Heart right ventricle (tissue), 16 donors: ENCODE measurements around the gene THSD4. TPM values are rescaled to one million over a fixed set of nuclear protein-coding genes. Genes with fewer than 3 reads are reported as not detected.

Experiments
- ATAC-seq, 8 donors: fragments of 200-7000 bp; cut with Tn5 transposase; one replicate each; pipeline ENCODE4 v1.9.1; 2020; ENCODE audit warnings: mild to moderate bottlenecking in 8 of 8, moderate library complexity in 8 of 8, moderate number of reproducible peaks in 1 of 8
- DNase-seq, 2 donors: peaks; one replicate each; pipeline ENCODE4 v3.0.0-alpha.2; 2020
- H3K27ac ChIP-seq, 10 donors: fragments of 200-600 bp; sonication (generic) in 2 of 10; one replicate each; pipeline versions ENCODE4 v1.5.0 to v1.8.0; 2020 to 2022; ENCODE audit warnings: mild to moderate bottlenecking in 3 of 10
- H3K27me3 ChIP-seq, 7 donors: fragments of 200-600 bp; one replicate each; pipeline ENCODE4 v1.8.0; 2021 to 2022; ENCODE audit warnings: mild to moderate bottlenecking in 2 of 7
- H3K36me3 ChIP-seq, 9 donors: fragments of 200-600 bp; sonication (generic) in 1 of 9; one replicate each; pipeline versions ENCODE4 v1.5.0 to v1.8.0; 2020 to 2022; ENCODE audit warnings: mild to moderate bottlenecking in 2 of 9
- H3K4me1 ChIP-seq, 9 donors: fragments of 200-600 bp; sonication (generic) in 1 of 9; one replicate each; pipeline versions ENCODE4 v1.5.0 to v1.8.0; 2020 to 2022; ENCODE audit warnings: mild to moderate bottlenecking in 4 of 9
- H3K4me3 ChIP-seq, 10 donors: fragments of 200-600 bp; sonication (generic) in 2 of 10; one replicate each; pipeline versions ENCODE4 v1.5.0 to v1.8.0; 2020 to 2022; ENCODE audit warnings: mild to moderate bottlenecking in 7 of 10, moderate library complexity in 2 of 10
- H3K9me3 ChIP-seq, 11 donors: fragments of 200-600 bp in 10 of 11; sonication (generic) in 2 of 11; one replicate each; pipeline versions ENCODE4 v1.5.0 to v1.8.0; 2013 to 2022; ENCODE audit warnings: mild to moderate bottlenecking in 2 of 11, control low read depth in 1 of 11, moderate library complexity in 1 of 11
- WGBS, 2 donors: extraction: QIAGEN DNeasy Blood & Tissue Kit; methylation state at CpG; one replicate each; pipeline ENCODE4 v1.1.7; 2013; ENCODE audit warnings: inconsistent platforms in 1 of 2; 5-methylcytosine and 5-hydroxymethylcytosine counted together
- intact Hi-C, 10 donors: fragments of 100-400 bp; cut with DNase I; formaldehyde crosslinking; loops; one replicate each; pipeline versions ENCODE4 v1.11.1 to v1.14.2; 2022
- polyA plus RNA-seq, 2 donors: library from polyadenylated mRNA; stranded (reverse); fragments of 200-250 nt; gene quantifications; one replicate each; pipeline ENCODE4 v1.2.3, GENCODE V29; 2013
- total RNA-seq, 10 donors: library from RNA; stranded (reverse); fragmentation: NEBNext Ultra II Directional in 3 of 10; extraction: Animal tissue kit (Norgen Biotek cat#: 25700) in 3 of 10; gene quantifications; one replicate each; pipeline versions ENCODE4 v1.2.1 to v1.2.4, GENCODE V29; 2021 to 2023
- TF ChIP-seq, protein P1 (sequence below), 9 donors: fragments of 200-600 bp; sonication (generic) in 2 of 9; IDR thresholded peaks; one replicate each; pipeline versions ENCODE4 v1.5.0 to v1.8.0; 2021 to 2022; ENCODE audit warnings: antibody characterized with exemption in 9 of 9, mild to moderate bottlenecking in 5 of 9, moderate library complexity in 1 of 9
- donor health status: Arrhythmogenic right ventricular cardiomyopathy.
- donor health status: ischemic (EF 13 %, LVEDD 7.1; RV severe dilation, severe dysfunction).
- donor health status: healthy with polysubstance abuse.
- donor health status: DM: no; HTN: yes; CAD: no.
- donor health status: DM: no; HTN: no; CAD: no.
- donor health status: ischemic (EF 25% LVEDD 6.9; RV normal size, moderate dysfunction).
- donor health status: ischemic (EF 25% LVEDD 5.7; RV mildly dilated, moderate dysfunction).
- donor health status: healthy.
- donor health status: DM: yes; HTN: yes; CAD: no.
- donor health status: Ischemic cardiomyopathy.
- donor health status: ischemic (EF 35%, LVEDD 5.7; RV mildly dilated, moderate dysfunction).
- donor health status: nonischemic (EF 11% LVEDD 7.7; RV severe dilation, severe dysfunction).
- donor health status: DM: yes; HTN: yes; CAD: no.
- donor health status: PGD.
- donor health status: ischemic (EF 29% LVEDD 5.4; RV normal size, mild dysfunction).
- donor health status: nonischemic (EF 23%, LVEDD 6.1; RV moderate dilation, normal function).

Gene THSD4
- total and polyA plus RNA-seq, 12 donors = 20.8 to 212 (median 139) TPM

GRCh38 chr15:71747128-71748083 is 632.1 kb downstream of the THSD4 start:
- Histone ChIP-seq H3K36me3 (peaks cover 0 to 39% (median 0%) of the 10 kb centered on the region in 9 donors), H3K9me3 (no peaks in the 10 kb centered on the region), H3K4me1 (peaks cover 0 to 5% (median 0%) of the 10 kb centered on the region in 9 donors), H3K27me3 (no peaks in the 10 kb centered on the region), H3K27ac (no peak overlapping the region), H3K4me3 (no peak overlapping the region)
- no peak for DNase-seq
- peak in 1 of 8 donors; percentile 14 for ATAC-seq
- 76 to 86% methylated on average over 12 of the region's 12 CpGs for whole genome bisulfite sequencing, 2 donors
- intact Hi-C loops = loop anchor here in 4 of 10 donors (5.0 to 10.0 kb wide), 4 partner anchors 55 to 410 kb away; no protein-coding TSS in a partner anchor
- TF ChIP-seq, protein P1, sequence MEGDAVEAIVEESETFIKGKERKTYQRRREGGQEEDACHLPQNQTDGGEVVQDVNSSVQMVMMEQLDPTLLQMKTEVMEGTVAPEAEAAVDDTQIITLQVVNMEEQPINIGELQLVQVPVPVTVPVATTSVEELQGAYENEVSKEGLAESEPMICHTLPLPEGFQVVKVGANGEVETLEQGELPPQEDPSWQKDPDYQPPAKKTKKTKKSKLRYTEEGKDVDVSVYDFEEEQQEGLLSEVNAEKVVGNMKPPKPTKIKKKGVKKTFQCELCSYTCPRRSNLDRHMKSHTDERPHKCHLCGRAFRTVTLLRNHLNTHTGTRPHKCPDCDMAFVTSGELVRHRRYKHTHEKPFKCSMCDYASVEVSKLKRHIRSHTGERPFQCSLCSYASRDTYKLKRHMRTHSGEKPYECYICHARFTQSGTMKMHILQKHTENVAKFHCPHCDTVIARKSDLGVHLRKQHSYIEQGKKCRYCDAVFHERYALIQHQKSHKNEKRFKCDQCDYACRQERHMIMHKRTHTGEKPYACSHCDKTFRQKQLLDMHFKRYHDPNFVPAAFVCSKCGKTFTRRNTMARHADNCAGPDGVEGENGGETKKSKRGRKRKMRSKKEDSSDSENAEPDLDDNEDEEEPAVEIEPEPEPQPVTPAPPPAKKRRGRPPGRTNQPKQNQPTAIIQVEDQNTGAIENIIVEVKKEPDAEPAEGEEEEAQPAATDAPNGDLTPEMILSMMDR (IDR thresholded peaks at IDR 0.05) = no peak

GRCh38 chr15:71748293-71748718 is 633.0 kb downstream of the THSD4 start:
- no peaks in the 10 kb centered on the region for H3K9me3 ChIP-seq
- TF ChIP-seq, protein P1 (IDR thresholded peaks at IDR 0.05) = no peak
- H3K36me3 ChIP-seq = peaks cover 0 to 39% (median 0%) of the 10 kb centered on the region in 9 donors
- no peak for DNase-seq
- WGBS, 2 donors = 86 to 92% methylated on average over 16 of the region's 16 CpGs
- no peak overlapping the region for H3K27ac ChIP-seq
- no peaks in the 10 kb centered on the region for H3K27me3 ChIP-seq
- intact Hi-C loops = loop anchor here in 4 of 10 donors (5.0 to 10.0 kb wide), 4 partner anchors 54 to 409 kb away; no protein-coding TSS in a partner anchor
- H3K4me3 ChIP-seq = no peak overlapping the region
- peaks cover 0 to 8% (median 0%) of the 10 kb centered on the region in 9 donors for H3K4me1 ChIP-seq
- ATAC-seq = no peak

GRCh38 chr15:71749500-71749899 is 634.2 kb downstream of the THSD4 start:
- Histone ChIP-seq H3K27me3 (no peaks in the 10 kb centered on the region), H3K9me3 (peaks cover 0 to 2% (median 0%) of the 10 kb centered on the region in 11 donors), H3K4me1 (peaks cover 0 to 9% (median 0%) of the 10 kb centered on the region in 9 donors), H3K27ac (no peak overlapping the region), H3K36me3 (peaks cover 0 to 39% (median 0%) of the 10 kb centered on the region in 9 donors), H3K4me3 (no peak overlapping the region)
- intact Hi-C loops = loop anchor here in 4 of 10 donors (5.0 to 10.0 kb wide), 4 partner anchors 53 to 408 kb away; no protein-coding TSS in a partner anchor
- TF ChIP-seq, protein P1 (IDR thresholded peaks at IDR 0.05) = no peak
- no peak for ATAC-seq
- 96 to 98% methylated on average over 14 of the region's 14 CpGs for WGBS, 2 donors
- no peak for DNase-seq

- H3K4me3 ChIP-seq = no peak overlapping the region
- peaks cover 0 to 8% (median 0%) of the 10 kb centered on the region in 11 donors for H3K9me3 ChIP-seq
- intact Hi-C loops = loop anchor here in 2 of 10 donors (2.0 to 5.0 kb wide), 2 partner anchors 49 to 405 kb away; no protein-coding TSS in a partner anchor
- peaks cover 0 to 33% (median 0%) of the 10 kb centered on the region in 9 donors for H3K36me3 ChIP-seq
- TF ChIP-seq, protein P1 (IDR thresholded peaks at IDR 0.05) = no peak
- peaks cover 0 to 16% (median 5%) of the 10 kb centered on the region in 9 donors for H3K4me1 ChIP-seq
- 77% methylated on average over 4 of the region's 4 CpGs for WGBS, 2 donors
- H3K27me3 ChIP-seq = no peaks in the 10 kb centered on the region
- H3K27ac ChIP-seq = no peak overlapping the region
- DNase-seq = no peak
- no peak for ATAC-seq
These were observed 636.9 kb downstream of the THSD4 start for GRCh38 chr15:71752128-71752527.
